ENCODE measurements around the gene SPRY1.

SPRY1 gene

DNA sequence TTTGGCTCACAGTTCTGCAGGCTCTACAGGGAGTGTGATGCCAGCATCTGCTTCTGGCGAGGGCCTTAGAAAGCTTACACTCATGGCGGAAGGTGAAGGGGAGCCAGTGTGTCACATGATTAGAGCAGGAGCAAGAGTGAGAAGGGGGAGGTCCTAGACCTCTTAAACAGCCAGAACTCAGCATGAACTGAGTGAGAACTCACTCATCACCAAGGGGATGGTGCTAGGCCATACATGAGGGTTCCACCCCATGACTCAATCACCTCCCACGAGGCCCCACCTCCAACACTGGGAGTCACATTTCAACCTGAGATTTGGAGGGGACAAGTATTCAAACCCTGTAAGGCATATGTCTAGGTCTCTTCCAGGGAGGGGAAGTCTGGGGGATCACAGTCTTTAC, 33.4 kb downstream of the SPRY1 start:
- no peaks in the 10 kb centered on the region for H3K79me2 ChIP-seq (ENCODE audit: insufficient read depth, low read length)
- no peaks in the 10 kb centered on the region for H3K27me3 ChIP-seq (ENCODE audit: insufficient read depth, low read length, poor library complexity)
- no peak overlapping the region for H3K4me2 ChIP-seq (ENCODE audit: insufficient read depth, low read length)
- TF ChIP-seq EZH2 (IDR thresholded peaks at IDR 0.05; ENCODE audit: borderline replicate concordance, low read depth, low read length, severe bottlenecking), result no peak
- TF ChIP-seq, protein P1, sequence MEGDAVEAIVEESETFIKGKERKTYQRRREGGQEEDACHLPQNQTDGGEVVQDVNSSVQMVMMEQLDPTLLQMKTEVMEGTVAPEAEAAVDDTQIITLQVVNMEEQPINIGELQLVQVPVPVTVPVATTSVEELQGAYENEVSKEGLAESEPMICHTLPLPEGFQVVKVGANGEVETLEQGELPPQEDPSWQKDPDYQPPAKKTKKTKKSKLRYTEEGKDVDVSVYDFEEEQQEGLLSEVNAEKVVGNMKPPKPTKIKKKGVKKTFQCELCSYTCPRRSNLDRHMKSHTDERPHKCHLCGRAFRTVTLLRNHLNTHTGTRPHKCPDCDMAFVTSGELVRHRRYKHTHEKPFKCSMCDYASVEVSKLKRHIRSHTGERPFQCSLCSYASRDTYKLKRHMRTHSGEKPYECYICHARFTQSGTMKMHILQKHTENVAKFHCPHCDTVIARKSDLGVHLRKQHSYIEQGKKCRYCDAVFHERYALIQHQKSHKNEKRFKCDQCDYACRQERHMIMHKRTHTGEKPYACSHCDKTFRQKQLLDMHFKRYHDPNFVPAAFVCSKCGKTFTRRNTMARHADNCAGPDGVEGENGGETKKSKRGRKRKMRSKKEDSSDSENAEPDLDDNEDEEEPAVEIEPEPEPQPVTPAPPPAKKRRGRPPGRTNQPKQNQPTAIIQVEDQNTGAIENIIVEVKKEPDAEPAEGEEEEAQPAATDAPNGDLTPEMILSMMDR (IDR thresholded peaks at IDR 0.05; ENCODE audit: borderline replicate concordance, extremely low read depth, low read length, poor library complexity, severe bottlenecking), result no peak
- H3K36me3 ChIP-seq (ENCODE audit: insufficient read depth, low read length), result no peaks in the 10 kb centered on the region
- DNase-seq (no peak), ATAC-seq (ENCODE audit: insufficient read depth, low read depth) (no peak)
- H2AFZ ChIP-seq (ENCODE audit: low read depth, low read length), result no peak overlapping the region
- no peaks in the 10 kb centered on the region for H3K9me3 ChIP-seq (ENCODE audit: insufficient read depth, low read length, severe bottlenecking)
- H3K27ac ChIP-seq (ENCODE audit: low read length), result no peak overlapping the region
- H4K20me1 ChIP-seq (ENCODE audit: insufficient read depth, low read length), result no peaks in the 10 kb centered on the region
- H3K4me1 ChIP-seq (ENCODE audit: insufficient read depth, low read length), result no peaks in the 10 kb centered on the region
- no peak overlapping the region for H3K4me3 ChIP-seq (ENCODE audit: low read depth in 1 of 2, low read length in 2 of 2)
- H3K9ac ChIP-seq (ENCODE audit: low read depth, low read length), result no peak overlapping the region

DNA sequence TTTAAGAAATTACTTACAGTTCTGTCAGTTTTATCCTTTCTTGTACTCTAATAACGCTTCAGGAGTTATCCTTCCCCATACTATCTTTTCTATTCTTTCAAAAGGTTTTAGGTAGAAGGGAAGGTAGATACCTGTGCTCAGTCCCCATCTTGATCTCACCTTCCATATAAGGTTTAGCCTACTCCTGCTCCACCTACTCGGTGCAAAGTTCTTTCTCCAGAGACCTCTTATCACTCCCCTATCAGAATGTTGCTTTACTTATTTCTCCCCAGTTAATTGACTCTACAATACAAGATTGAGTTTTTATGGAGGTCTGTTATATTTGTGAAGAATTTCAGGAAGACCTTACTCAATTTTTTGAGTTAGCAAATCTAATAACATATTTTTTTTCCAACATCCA, 33.9 kb downstream of the SPRY1 start:
- Histone ChIP-seq H3K79me2 (ENCODE audit: insufficient read depth, low read length) (no peaks in the 10 kb centered on the region), H3K4me3 (ENCODE audit: low read depth in 1 of 2, low read length in 2 of 2) (no peak overlapping the region), H3K9ac (ENCODE audit: low read depth, low read length) (no peak overlapping the region), H3K27ac (ENCODE audit: low read length) (no peak overlapping the region), H3K4me2 (ENCODE audit: insufficient read depth, low read length) (no peak overlapping the region), H3K9me3 (ENCODE audit: insufficient read depth, low read length, severe bottlenecking) (no peaks in the 10 kb centered on the region), H4K20me1 (ENCODE audit: insufficient read depth, low read length) (no peaks in the 10 kb centered on the region), H2AFZ (ENCODE audit: low read depth, low read length) (no peak overlapping the region), H3K4me1 (ENCODE audit: insufficient read depth, low read length) (no peaks in the 10 kb centered on the region), H3K27me3 (ENCODE audit: insufficient read depth, low read length, poor library complexity) (no peaks in the 10 kb centered on the region), H3K36me3 (ENCODE audit: insufficient read depth, low read length) (no peaks in the 10 kb centered on the region)
- ATAC-seq (ENCODE audit: insufficient read depth, low read depth), result no peak
- TF ChIP-seq, protein P1 (IDR thresholded peaks at IDR 0.05; ENCODE audit: borderline replicate concordance, extremely low read depth, low read length, poor library complexity, severe bottlenecking), result no peak
- no peak for TF ChIP-seq EZH2 (IDR thresholded peaks at IDR 0.05; ENCODE audit: borderline replicate concordance, low read depth, low read length, severe bottlenecking)
- DNase-seq, result no peak

DNA sequence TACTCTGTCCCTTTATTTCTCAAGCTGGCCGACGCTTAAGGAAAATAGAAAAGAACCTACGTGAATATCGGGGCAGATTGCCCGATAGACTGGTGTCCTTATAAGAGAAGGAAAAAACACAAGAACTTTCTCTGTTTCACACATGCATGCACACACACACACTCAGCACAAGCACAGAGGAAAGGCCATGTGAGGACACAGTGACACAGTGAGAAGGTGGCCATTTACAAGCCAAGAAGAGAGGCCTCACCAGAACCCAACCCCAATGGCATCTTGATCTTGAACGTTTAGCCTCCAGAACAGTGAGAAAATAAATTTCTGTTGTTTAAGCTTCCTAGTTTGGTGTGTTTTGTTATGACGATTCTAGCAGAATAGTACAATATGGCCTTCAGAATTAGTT, 37.0 kb downstream of the SPRY1 start:
- H3K9ac ChIP-seq (ENCODE audit: low read depth, low read length), result no peak overlapping the region
- no peaks in the 10 kb centered on the region for H3K27me3 ChIP-seq (ENCODE audit: insufficient read depth, low read length, poor library complexity)
- H3K4me2 ChIP-seq (ENCODE audit: insufficient read depth, low read length), result no peak overlapping the region
- H3K4me1 ChIP-seq (ENCODE audit: insufficient read depth, low read length), result no peaks in the 10 kb centered on the region
- no peaks in the 10 kb centered on the region for H4K20me1 ChIP-seq (ENCODE audit: insufficient read depth, low read length)
- no peaks in the 10 kb centered on the region for H3K79me2 ChIP-seq (ENCODE audit: insufficient read depth, low read length)
- no peak for ATAC-seq (ENCODE audit: insufficient read depth, low read depth)
- TF ChIP-seq EZH2 (IDR thresholded peaks at IDR 0.05; ENCODE audit: borderline replicate concordance, low read depth, low read length, severe bottlenecking), result no peak
- TF ChIP-seq, protein P1 (IDR thresholded peaks at IDR 0.05; ENCODE audit: borderline replicate concordance, extremely low read depth, low read length, poor library complexity, severe bottlenecking), result no peak
- H3K36me3 ChIP-seq (ENCODE audit: insufficient read depth, low read length), result no peaks in the 10 kb centered on the region
- no peaks in the 10 kb centered on the region for H3K9me3 ChIP-seq (ENCODE audit: insufficient read depth, low read length, severe bottlenecking)
- no peak for DNase-seq
- H2AFZ ChIP-seq (ENCODE audit: low read depth, low read length), result no peak overlapping the region
- no peak overlapping the region for H3K4me3 ChIP-seq (ENCODE audit: low read depth in 1 of 2, low read length in 2 of 2)
- H3K27ac ChIP-seq (ENCODE audit: low read length), result no peak overlapping the region

DNA sequence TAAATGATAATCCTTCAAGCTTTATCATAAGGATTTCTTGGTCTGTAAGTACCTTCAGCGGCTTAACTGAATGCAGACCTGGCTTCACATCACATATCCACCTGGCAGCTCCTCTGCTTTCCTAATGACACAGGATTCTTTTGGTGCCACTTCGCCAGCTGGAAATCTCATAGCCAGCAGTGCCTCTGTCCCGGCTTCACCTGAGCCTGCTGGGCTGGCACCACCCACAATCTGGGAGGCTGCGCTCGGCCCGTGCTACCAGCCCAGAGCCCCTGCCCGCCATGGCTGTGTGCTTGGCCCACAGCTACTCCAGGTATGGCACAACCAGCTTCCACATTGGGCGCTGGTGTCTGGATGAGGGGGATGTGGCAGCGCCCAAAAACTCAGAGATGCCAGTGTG, 37.4 kb downstream of the SPRY1 start:
- no peaks in the 10 kb centered on the region for H3K9me3 ChIP-seq (ENCODE audit: insufficient read depth, low read length, severe bottlenecking)
- TF ChIP-seq, protein P1 (IDR thresholded peaks at IDR 0.05; ENCODE audit: borderline replicate concordance, extremely low read depth, low read length, poor library complexity, severe bottlenecking), result no peak
- no peak for TF ChIP-seq EZH2 (IDR thresholded peaks at IDR 0.05; ENCODE audit: borderline replicate concordance, low read depth, low read length, severe bottlenecking)
- H3K27me3 ChIP-seq (ENCODE audit: insufficient read depth, low read length, poor library complexity), result no peaks in the 10 kb centered on the region
- no peak overlapping the region for H3K27ac ChIP-seq (ENCODE audit: low read length)
- no peaks in the 10 kb centered on the region for H4K20me1 ChIP-seq (ENCODE audit: insufficient read depth, low read length)
- H3K4me1 ChIP-seq (ENCODE audit: insufficient read depth, low read length), result no peaks in the 10 kb centered on the region
- no peak overlapping the region for H3K9ac ChIP-seq (ENCODE audit: low read depth, low read length)
- ATAC-seq (ENCODE audit: insufficient read depth, low read depth) (no peak), DNase-seq (no peak)
- H3K4me3 ChIP-seq (ENCODE audit: low read depth in 1 of 2, low read length in 2 of 2), result no peak overlapping the region
- H3K79me2 ChIP-seq (ENCODE audit: insufficient read depth, low read length), result no peaks in the 10 kb centered on the region
- no peak overlapping the region for H2AFZ ChIP-seq (ENCODE audit: low read depth, low read length)
- H3K4me2 ChIP-seq (ENCODE audit: insufficient read depth, low read length), result no peak overlapping the region
- H3K36me3 ChIP-seq (ENCODE audit: insufficient read depth, low read length), result no peaks in the 10 kb centered on the region

All from DND-41 (cell line).